Uterus (tissue), 4 donors: ENCODE data around the gene PTDSS2. TPM values are rescaled to one million over a fixed set of nuclear protein-coding genes. Genes with fewer than 3 reads are reported as not detected.
A peak's percentile ranks its signal among the peaks of the same experiment; 100 is the strongest.

ENCODE experiments used
- DNase-seq, 2 donors: peaks; one replicate each; pipeline ENCODE4 v3.0.0-alpha.2; 2019 to 2020
- H3K27ac ChIP-seq, 2 donors: fragments of 200-600 bp; sonication (generic); 1 replicate in 1 of 2; 2 replicates in 1 of 2; pipeline ENCODE4 v1.5.1; 2016 to 2018
- H3K27me3 ChIP-seq, 2 donors: fragments of 200-600 bp; sonication (generic); one replicate each; pipeline ENCODE4 v1.5.1; 2018 to 2019; ENCODE audit warnings: control low read depth in 1 of 2
- H3K36me3 ChIP-seq, 2 donors: fragments of 200-600 bp; sonication (generic); one replicate each; pipeline ENCODE4 v1.5.1; 2019; ENCODE audit warnings: control low read depth in 1 of 2
- H3K4me1 ChIP-seq, 2 donors: fragments of 200-600 bp; sonication (generic); one replicate each; pipeline ENCODE4 v1.5.1; 2018 to 2019; ENCODE audit warnings: control low read depth in 1 of 2
- H3K4me3 ChIP-seq, 2 donors: fragments of 200-600 bp; sonication (generic); 1 replicate in 1 of 2; 2 replicates in 1 of 2; pipeline ENCODE4 v1.5.1; 2018 to 2019; ENCODE audit warnings: mild to moderate bottlenecking in 1 of 2
- H3K9me3 ChIP-seq, 2 donors: fragments of 200-600 bp; sonication (generic); one replicate each; pipeline ENCODE4 v1.5.1; 2019; ENCODE audit warnings: control low read depth in 1 of 2
- POLR2A ChIP-seq, 2 donors: fragments of 450-650 bp; IDR thresholded peaks; one replicate each; pipeline ENCODE4 v1.6.1; 2016; ENCODE audit warnings: antibody characterized with exemption in 2 of 2, mild to moderate bottlenecking in 1 of 2, moderate library complexity in 1 of 2
- intact Hi-C: fragments of 100-400 bp; cut with DNase I; formaldehyde crosslinking; loops from one replicate; pipeline ENCODE4 v1.15.1; 2023; ENCODE audit warnings: low total_unique reads
- total RNA-seq, 4 donors: library from RNA; depleted of rRNA in 3 of 4; stranded (reverse); fragments of >200 nt in 3 of 4; gene quantifications; one replicate each; pipeline versions ENCODE4 v1.1.0 to v1.2.4, GENCODE V29; 2014 to 2023
- TF ChIP-seq, protein P1 (sequence below), 4 experiments: fragments of 200-600 bp in 2 of 4; fragments of 450-650 bp in 2 of 4; sonication (generic) in 2 of 4; IDR thresholded peaks; one replicate each; pipeline ENCODE4 v1.5.1; 2016 to 2019; ENCODE audit warnings: antibody characterized with exemption in 4 of 4, mild to moderate bottlenecking in 2 of 4, moderate library complexity in 1 of 4
- donor health status: DM: yes; HTN: yes; CAD: no.

Gene PTDSS2
- total RNA-seq, 4 donors from 2014 or later = 20.7 to 43.7 (median 22.8) TPM

DNA sequence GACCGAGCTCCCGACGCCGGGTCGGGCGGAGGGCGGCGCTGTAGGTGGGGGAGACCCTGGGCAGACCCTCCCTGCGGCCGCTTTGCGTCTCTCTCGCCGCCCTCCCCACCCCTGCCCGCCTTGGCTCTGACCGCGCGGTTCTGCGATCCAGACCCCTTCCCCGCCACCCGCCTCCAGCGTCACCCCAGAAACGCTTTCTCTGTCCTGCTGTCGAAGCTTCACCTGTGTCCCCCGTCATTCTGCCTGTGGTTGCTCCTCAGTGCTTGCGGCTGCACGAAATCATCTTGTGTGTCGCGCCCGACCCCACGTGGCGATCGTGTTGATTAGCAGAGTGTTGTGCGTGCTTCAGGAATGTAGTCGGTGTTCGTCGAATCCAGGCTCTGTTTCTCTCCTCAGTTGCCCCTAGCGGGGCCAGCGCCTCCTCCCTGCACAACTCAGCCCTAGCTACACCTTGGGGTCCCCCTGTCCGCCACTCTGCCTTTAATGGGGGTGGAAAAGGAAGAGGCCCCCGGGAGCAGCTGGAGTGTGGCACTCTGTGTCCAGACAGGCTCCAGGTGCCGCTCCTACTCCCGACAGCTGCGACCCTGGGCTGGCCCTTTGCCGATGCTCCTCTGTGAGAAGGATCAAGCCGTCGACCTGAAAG lies 851 bp downstream of the PTDSS2 start:
- H3K4me1 ChIP-seq = peaks cover 0 to 5% of the 10 kb centered on the region in 2 donors
- peak; percentile 47 to 55 for DNase-seq
- intact Hi-C loops = no loop called here
- peak overlapping the region; percentile 83 to 92 for H3K27ac ChIP-seq
- no peaks in the 10 kb centered on the region for H3K27me3 ChIP-seq
- H3K4me3 ChIP-seq = peak overlapping the region; percentile 52 to 96
- no peaks in the 10 kb centered on the region for H3K36me3 ChIP-seq
- no peaks in the 10 kb centered on the region for H3K9me3 ChIP-seq
- no peak for TF ChIP-seq POLR2A (IDR thresholded peaks at IDR 0.05)
- TF ChIP-seq, protein P1, sequence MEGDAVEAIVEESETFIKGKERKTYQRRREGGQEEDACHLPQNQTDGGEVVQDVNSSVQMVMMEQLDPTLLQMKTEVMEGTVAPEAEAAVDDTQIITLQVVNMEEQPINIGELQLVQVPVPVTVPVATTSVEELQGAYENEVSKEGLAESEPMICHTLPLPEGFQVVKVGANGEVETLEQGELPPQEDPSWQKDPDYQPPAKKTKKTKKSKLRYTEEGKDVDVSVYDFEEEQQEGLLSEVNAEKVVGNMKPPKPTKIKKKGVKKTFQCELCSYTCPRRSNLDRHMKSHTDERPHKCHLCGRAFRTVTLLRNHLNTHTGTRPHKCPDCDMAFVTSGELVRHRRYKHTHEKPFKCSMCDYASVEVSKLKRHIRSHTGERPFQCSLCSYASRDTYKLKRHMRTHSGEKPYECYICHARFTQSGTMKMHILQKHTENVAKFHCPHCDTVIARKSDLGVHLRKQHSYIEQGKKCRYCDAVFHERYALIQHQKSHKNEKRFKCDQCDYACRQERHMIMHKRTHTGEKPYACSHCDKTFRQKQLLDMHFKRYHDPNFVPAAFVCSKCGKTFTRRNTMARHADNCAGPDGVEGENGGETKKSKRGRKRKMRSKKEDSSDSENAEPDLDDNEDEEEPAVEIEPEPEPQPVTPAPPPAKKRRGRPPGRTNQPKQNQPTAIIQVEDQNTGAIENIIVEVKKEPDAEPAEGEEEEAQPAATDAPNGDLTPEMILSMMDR (IDR thresholded peaks at IDR 0.05) = peak in 2 of 4 experiments; percentile 19 to 23

DNA sequence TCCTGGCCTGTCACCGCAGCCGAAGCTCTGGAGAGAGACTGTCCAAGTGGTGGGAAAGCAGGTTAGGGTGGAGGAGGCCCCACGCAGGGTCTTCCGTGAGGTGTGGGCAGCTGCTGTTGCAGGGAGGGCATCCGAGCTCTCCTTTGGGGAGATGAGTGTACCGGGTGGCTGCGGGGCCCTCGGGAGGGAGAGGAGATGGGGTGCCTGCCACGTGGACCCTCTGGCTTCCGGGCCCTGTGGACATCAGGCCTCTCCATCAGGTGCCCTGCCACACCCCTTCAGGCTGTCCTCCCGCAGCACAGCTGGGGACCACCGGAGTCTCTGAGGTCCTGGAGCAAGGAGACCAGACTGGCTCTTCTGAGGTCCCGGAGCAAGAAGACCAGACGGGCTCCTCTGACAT lies 1.7 kb downstream of the PTDSS2 start:
- Histone ChIP-seq H3K27ac (no peak overlapping the region), H3K36me3 (no peaks in the 10 kb centered on the region), H3K4me3 (peak overlapping the region in 1 of 2 donors; percentile 96), H3K27me3 (no peaks in the 10 kb centered on the region), H3K9me3 (no peaks in the 10 kb centered on the region), H3K4me1 (peaks cover 0 to 5% of the 10 kb centered on the region in 2 donors)
- intact Hi-C loops = no loop called here
- DNase-seq = no peak
- no peak for TF ChIP-seq POLR2A (IDR thresholded peaks at IDR 0.05)
- TF ChIP-seq, protein P1 (IDR thresholded peaks at IDR 0.05) = no peak

DNA sequence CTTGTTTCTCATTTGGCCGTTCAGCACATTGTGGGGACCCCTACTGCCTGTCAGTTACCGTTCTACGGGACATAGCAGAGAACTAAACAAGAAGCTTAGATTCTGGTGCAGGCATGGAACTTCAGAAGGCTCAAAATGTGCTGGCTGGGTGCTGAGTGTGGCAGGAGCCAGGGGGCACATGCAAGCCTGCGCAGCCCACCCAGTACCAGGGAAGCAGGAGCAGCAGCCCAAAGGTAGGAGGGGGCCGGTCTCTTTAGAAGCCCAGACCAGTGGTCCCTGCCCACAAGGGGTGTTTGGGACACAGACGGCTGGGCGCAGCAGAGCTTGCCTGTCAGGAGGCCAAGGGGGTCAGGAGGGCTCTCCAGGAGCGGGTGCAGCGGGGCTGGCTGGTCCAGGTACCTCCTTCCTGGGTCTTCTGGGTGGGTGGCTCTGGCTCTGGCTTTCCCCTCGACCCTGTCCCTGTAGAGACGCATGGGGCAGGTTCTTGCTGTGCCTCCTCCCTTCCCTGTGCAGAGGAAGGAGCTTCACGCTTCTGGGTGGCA lies 2.2 kb downstream of the PTDSS2 start:
- DNase-seq = no peak
- intact Hi-C loops = no loop called here
- H3K4me1 ChIP-seq = peaks cover 0 to 5% of the 10 kb centered on the region in 2 donors

DNA sequence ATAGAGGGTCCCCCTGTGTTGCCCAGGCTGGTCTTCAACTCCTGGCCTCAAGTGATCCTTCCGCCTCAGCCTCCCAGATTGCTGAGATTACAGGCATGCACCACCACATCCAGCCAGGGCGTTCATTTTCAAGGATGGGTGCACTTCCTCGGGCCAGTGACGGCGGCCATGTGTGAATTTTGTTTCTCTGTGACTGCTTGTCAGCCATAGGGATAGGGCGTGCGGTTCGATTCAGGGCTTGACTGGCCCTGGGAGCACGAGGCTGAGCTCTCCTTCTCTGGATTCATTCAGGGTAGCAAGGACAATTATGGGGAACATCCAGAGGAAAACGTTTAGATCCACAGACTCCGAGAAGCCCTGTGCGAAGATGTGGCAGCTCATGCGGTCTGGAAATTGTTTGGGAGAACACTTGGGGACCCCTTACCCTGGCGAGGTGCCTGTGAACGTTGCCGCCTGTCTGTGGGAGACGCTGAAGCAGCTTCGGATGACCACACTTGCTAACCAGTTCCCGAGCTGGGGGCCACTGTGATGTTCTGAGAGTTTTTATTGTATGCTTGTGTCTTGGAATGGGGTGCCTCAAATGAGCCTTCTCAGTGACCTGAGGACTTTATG lies 2.9 kb downstream of the PTDSS2 start:
- Histone ChIP-seq H3K36me3 (no peaks in the 10 kb centered on the region), H3K4me1 (peaks cover 0 to 5% of the 10 kb centered on the region in 2 donors), H3K9me3 (no peaks in the 10 kb centered on the region), H3K27ac (no peak overlapping the region), H3K27me3 (no peaks in the 10 kb centered on the region), H3K4me3 (no peak overlapping the region)
- TF ChIP-seq, protein P1 (IDR thresholded peaks at IDR 0.05) = no peak
- TF ChIP-seq POLR2A (IDR thresholded peaks at IDR 0.05) = no peak
- intact Hi-C loops = no loop called here
- DNase-seq = no peak

More for the DNA sequence above, 2.2 kb downstream of the PTDSS2 start:
- TF ChIP-seq, protein P1 (IDR thresholded peaks at IDR 0.05) = no peak
- TF ChIP-seq POLR2A (IDR thresholded peaks at IDR 0.05) = no peak
- Histone ChIP-seq H3K36me3 (no peaks in the 10 kb centered on the region), H3K27me3 (no peaks in the 10 kb centered on the region), H3K27ac (no peak overlapping the region), H3K4me3 (no peak overlapping the region), H3K9me3 (no peaks in the 10 kb centered on the region)

DNA sequence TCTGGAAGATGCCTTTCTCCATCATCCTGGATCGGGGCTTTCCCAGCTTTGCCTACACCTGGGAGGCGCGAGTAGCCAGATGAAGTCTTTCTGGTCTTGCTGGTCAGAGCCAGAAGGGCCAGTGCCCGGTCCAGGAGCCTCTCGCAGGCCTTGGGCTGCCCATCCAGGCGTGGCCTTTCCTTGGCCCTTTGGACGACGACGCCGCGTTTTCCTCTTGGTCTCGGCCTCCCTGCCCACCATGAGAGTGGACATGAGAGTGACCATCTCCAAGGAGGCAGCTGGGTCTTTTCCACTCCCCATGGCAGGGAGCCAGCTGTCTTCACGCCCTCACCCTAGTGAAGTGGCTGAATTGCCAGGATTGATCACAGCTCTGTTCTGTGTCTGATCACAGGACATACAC lies 3.5 kb downstream of the PTDSS2 start:
- no peak overlapping the region for H3K4me3 ChIP-seq
- no peaks in the 10 kb centered on the region for H3K27me3 ChIP-seq
- peaks cover 0 to 5% of the 10 kb centered on the region in 2 donors for H3K4me1 ChIP-seq
- no peaks in the 10 kb centered on the region for H3K9me3 ChIP-seq
- intact Hi-C loops = no loop called here
- no peak for DNase-seq
- no peak for TF ChIP-seq POLR2A (IDR thresholded peaks at IDR 0.05)
- TF ChIP-seq, protein P1 (IDR thresholded peaks at IDR 0.05) = no peak
- no peaks in the 10 kb centered on the region for H3K36me3 ChIP-seq
- H3K27ac ChIP-seq = no peak overlapping the region
